ENCODE results near the gene ATG2A.
A peak's percentile ranks its signal among the peaks of the same experiment; 100 is the strongest.

ATG2A gene

GRCh38 chr11:64865286-64866172 is 51.5 kb downstream of the ATG2A start:
- Histone ChIP-seq H3K4me3 (peak overlapping the region; percentile 62), H3K27ac (peak overlapping the region; percentile 90 to 95)
- DNase-seq (ENCODE audit: low spot score) = no peak
- TF ChIP-seq, protein P1, sequence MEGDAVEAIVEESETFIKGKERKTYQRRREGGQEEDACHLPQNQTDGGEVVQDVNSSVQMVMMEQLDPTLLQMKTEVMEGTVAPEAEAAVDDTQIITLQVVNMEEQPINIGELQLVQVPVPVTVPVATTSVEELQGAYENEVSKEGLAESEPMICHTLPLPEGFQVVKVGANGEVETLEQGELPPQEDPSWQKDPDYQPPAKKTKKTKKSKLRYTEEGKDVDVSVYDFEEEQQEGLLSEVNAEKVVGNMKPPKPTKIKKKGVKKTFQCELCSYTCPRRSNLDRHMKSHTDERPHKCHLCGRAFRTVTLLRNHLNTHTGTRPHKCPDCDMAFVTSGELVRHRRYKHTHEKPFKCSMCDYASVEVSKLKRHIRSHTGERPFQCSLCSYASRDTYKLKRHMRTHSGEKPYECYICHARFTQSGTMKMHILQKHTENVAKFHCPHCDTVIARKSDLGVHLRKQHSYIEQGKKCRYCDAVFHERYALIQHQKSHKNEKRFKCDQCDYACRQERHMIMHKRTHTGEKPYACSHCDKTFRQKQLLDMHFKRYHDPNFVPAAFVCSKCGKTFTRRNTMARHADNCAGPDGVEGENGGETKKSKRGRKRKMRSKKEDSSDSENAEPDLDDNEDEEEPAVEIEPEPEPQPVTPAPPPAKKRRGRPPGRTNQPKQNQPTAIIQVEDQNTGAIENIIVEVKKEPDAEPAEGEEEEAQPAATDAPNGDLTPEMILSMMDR (IDR thresholded peaks at IDR 0.05) = no peak

DNA sequence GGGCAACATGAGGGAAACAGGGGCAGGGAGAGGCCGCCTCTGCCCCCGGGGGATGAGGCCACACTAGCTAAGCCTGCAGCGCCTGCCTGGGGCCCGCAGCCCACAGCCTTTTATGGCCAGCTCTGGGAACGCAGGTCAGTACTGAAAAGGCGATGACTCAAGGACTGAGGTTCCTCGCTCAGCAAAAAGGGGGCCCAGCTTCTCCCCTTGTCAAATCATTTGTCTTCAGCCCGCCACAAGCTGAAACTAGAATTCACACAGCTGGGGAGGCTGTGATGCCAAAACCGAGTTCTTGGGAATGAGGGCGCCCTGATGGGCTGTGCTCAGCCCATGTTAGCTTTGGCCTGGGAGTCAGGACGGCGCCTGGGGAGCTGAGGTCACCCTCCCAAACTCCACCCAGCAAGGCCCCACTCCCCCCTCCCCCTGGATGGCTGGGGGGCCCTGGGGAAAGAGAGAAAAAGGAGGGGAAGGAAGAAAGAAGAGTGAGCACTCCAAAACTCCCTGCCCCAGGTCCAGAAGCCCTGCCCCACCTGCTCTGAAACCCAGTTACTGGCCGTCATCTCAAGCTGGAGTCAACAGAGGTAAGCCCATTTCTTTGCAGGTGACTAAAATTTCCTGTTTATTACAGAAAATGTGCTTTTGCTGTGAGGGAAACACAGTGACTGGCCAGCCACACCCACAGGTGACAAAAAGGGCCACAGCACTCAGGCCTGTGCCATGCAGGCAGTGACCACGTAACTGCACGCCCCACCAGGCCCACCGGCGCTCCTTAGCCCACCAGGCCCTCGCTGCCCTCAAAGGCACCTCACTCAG is 52.3 kb downstream of the ATG2A start:
- Histone ChIP-seq H3K27ac (peak overlapping the region; percentile 90 to 95), H3K4me3 (peak overlapping the region; percentile 62)
- peak; percentile 97 for DNase-seq (ENCODE audit: low spot score)
- TF ChIP-seq, protein P1 (IDR thresholded peaks at IDR 0.05) = no peak

DNA sequence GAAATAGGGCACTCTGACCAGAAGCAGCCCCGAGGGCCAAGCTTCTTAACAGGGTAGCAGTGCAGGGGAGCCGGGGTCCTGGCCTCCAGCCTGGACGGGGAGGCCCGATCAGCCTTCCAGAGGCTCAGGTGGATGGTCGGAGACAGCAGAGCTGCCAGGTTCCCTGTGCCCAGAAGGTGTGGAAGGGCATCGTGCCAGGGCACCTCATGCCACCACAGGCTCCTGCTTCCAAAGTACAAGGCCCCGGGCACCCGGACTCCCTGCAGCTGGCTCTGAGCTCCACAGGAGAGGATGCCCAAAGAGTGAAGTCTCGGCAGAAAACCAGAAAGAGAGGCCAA is 52.9 kb downstream of the ATG2A start:
- TF ChIP-seq, protein P1 (IDR thresholded peaks at IDR 0.05) = no peak
- Histone ChIP-seq H3K27ac (peak overlapping the region; percentile 90 to 95), H3K4me3 (peak overlapping the region; percentile 62)
- DNase-seq (ENCODE audit: low spot score) = no peak

DNA sequence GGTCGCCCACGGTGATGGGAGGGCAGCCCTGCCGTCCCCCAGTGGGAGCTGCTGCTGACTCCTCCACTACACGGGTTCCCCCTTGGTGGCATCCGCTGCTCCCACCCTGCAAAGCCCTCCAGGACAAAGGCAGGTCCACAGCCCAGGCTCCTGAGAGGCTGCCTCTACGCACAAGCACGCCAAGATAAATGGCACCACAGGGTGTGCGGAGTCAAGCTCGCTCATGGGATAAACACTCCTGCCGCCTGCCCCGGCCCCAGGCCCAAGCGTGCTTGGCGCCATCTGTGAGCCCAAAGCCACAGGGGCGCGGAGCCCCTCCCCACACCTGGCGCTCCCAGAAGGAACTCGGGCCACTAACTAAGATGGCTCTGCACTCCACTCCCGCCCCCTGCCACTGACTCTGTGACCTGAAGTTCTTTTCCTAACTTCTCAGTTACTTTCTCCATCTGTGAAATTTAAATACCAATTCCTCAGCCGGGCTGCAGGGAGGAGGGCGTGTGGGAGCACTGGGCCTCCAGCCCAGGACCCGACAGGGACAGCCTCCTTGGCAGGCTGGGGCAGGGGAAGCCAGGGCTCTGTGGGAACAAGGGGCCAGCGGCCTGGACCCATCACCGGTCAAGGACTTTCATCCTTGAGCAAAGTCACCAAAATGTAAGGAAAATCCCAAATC is 53.5 kb downstream of the ATG2A start:
- H3K27ac ChIP-seq = peak overlapping the region; percentile 90 to 95
- TF ChIP-seq, protein P1 (IDR thresholded peaks at IDR 0.05) = no peak
- H3K4me3 ChIP-seq = peak overlapping the region; percentile 62
- DNase-seq (ENCODE audit: low spot score) = no peak

- Histone ChIP-seq H3K4me3 (peak overlapping the region; percentile 62), H3K27ac (peak overlapping the region; percentile 90 to 95)
- no peak for DNase-seq (ENCODE audit: low spot score)
- TF ChIP-seq, protein P1 (IDR thresholded peaks at IDR 0.05) = no peak
Measured at GRCh38 chr11:64862987-64863390, 54.0 kb downstream of the ATG2A start.

DNA sequence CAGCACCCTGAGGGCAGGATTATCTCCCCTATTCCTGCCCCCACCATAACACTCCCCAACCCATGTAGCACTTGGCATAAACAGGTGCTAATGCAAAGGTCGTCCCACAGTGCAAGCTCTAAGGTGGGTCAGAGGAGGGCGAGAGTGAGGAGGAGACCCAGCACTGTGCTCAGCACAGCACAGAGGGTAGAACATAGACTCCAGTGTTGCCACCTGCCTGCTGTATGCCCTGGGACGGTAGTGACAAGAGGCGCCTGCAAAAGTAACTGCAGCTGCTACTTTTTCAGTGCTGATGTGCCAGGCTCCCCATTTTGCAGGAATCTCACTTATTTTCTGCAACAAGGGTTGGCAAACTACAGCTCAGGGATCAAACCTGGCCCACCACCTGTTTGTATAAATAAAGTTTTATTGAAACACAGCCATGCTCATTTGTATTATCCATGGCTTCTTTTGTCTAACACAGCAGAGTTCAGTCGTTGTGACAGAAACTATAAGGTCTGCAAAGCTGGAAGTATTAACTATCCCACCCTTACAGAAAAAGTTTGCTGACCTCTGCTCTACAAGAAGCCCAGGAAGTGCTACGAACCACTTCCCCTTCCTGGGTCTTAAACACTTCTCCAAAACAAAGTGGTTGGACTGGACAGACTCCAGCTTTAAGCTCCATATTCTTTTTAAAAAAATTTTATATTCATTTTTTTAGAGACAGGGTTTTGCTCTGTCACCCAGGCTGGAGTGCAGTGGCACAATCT is 55.6 kb downstream of the ATG2A start:
- no peak for DNase-seq (ENCODE audit: low spot score)
- H3K4me3 ChIP-seq = no peak overlapping the region
- peak overlapping the region; percentile 24 to 90 for H3K27ac ChIP-seq
- TF ChIP-seq, protein P1 (IDR thresholded peaks at IDR 0.05) = no peak
